ENCODE measurements around the gene CCSER2. TPM values are rescaled to one million over a fixed set of nuclear protein-coding genes. Genes with fewer than 3 reads are reported as not detected.

CCSER2 gene
- total RNA-seq, 1 experiment from 2014 or later, result 23.1 TPM

- Histone ChIP-seq H3K36me3 (ENCODE audit: control insufficient read depth, insufficient read depth, low read length) (no peaks in the 10 kb centered on the region), H3K4me1 (no peaks in the 10 kb centered on the region), H3K27me3 (replicated peaks; ENCODE audit: control insufficient read depth, insufficient read depth, low read length) (no peaks in the 10 kb centered on the region), H3K9me3 (no peaks in the 10 kb centered on the region), H3K4me3 (ENCODE audit: low read depth, low read length) (no peak overlapping the region)
- Mint-ChIP-seq H3K4me1 (ENCODE audit: low read depth, unreplicated experiment) (peaks cover 7% of the 10 kb centered on the region), H3K27ac (ENCODE audit: unreplicated experiment) (no peak overlapping the region), H3K9me3 (ENCODE audit: unreplicated experiment) (no peaks in the 10 kb centered on the region), H3K4me3 (ENCODE audit: unreplicated experiment) (no peak overlapping the region), H3K27me3 (ENCODE audit: insufficient read depth, unreplicated experiment) (no peaks in the 10 kb centered on the region), H3K36me3 (ENCODE audit: insufficient read depth, unreplicated experiment) (no peaks in the 10 kb centered on the region)
- no peak for DNase-seq
- CTCF ChIA-PET, result no interaction called here
- TF ChIP-seq, protein P1, sequence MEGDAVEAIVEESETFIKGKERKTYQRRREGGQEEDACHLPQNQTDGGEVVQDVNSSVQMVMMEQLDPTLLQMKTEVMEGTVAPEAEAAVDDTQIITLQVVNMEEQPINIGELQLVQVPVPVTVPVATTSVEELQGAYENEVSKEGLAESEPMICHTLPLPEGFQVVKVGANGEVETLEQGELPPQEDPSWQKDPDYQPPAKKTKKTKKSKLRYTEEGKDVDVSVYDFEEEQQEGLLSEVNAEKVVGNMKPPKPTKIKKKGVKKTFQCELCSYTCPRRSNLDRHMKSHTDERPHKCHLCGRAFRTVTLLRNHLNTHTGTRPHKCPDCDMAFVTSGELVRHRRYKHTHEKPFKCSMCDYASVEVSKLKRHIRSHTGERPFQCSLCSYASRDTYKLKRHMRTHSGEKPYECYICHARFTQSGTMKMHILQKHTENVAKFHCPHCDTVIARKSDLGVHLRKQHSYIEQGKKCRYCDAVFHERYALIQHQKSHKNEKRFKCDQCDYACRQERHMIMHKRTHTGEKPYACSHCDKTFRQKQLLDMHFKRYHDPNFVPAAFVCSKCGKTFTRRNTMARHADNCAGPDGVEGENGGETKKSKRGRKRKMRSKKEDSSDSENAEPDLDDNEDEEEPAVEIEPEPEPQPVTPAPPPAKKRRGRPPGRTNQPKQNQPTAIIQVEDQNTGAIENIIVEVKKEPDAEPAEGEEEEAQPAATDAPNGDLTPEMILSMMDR (IDR thresholded peaks at IDR 0.05; ENCODE audit: insufficient read depth in 1 of 2, low read depth in 1 of 2, low read length in 1 of 2, severe bottlenecking in 1 of 2, unreplicated experiment in 1 of 2), result no peak
- intact Hi-C loops (cut with micrococcal nuclease; ENCODE audit: unreplicated experiment), result no loop called here
- POLR2A ChIA-PET, result interaction anchor here (0.5 kb wide), 1 partner anchor 67 kb away, joined by 4 read pairs; no protein-coding TSS in a partner anchor
- no TSS peak for BruUV-seq (replicated peaks)
Measured at GRCh38 chr10:84542522-84543490, 214.4 kb downstream of the CCSER2 start.

DNA sequence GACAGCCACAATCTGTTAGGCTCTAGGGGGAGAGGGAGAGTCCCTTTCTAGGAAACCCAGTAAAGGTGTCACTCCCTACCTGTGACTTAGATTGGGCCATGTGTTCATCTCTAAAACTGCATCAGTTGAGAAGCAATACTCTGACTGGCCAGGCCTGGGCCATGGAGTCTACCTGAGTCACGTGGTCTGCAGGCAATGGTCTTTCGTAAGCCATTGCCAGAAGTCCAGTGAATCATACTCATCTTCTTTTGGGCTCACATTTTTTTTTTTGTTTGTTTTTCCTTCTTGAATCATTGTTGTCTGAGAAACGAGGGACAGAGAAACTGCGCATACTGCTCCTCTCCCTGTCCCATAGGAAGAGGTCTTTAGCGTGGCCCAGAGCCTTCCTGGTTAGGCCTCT lies 215.6 kb downstream of the CCSER2 start:
- Mint-ChIP-seq H3K4me3 (ENCODE audit: unreplicated experiment) (no peak overlapping the region), H3K4me1 (ENCODE audit: low read depth, unreplicated experiment) (peaks cover 7% of the 10 kb centered on the region), H3K36me3 (ENCODE audit: insufficient read depth, unreplicated experiment) (no peaks in the 10 kb centered on the region), H3K9me3 (ENCODE audit: unreplicated experiment) (no peaks in the 10 kb centered on the region), H3K27me3 (ENCODE audit: insufficient read depth, unreplicated experiment) (no peaks in the 10 kb centered on the region), H3K27ac (ENCODE audit: unreplicated experiment) (no peak overlapping the region)
- BruUV-seq (replicated peaks), result no TSS peak
- Histone ChIP-seq H3K27me3 (replicated peaks; ENCODE audit: control insufficient read depth, insufficient read depth, low read length) (no peaks in the 10 kb centered on the region), H3K9me3 (no peaks in the 10 kb centered on the region), H3K4me1 (no peaks in the 10 kb centered on the region), H3K4me3 (ENCODE audit: low read depth, low read length) (no peak overlapping the region), H3K36me3 (ENCODE audit: control insufficient read depth, insufficient read depth, low read length) (no peaks in the 10 kb centered on the region)
- ChIA-PET POLR2A (interaction anchor here (0.6 kb wide), 1 partner anchor 143 kb away, joined by 3 read pairs; no protein-coding TSS in a partner anchor), CTCF (no interaction called here)
- no peak for DNase-seq
- TF ChIP-seq, protein P1 (IDR thresholded peaks at IDR 0.05; ENCODE audit: insufficient read depth in 1 of 2, low read depth in 1 of 2, low read length in 1 of 2, severe bottlenecking in 1 of 2, unreplicated experiment in 1 of 2), result no peak
- intact Hi-C loops (cut with micrococcal nuclease; ENCODE audit: unreplicated experiment), result no loop called here

GRCh38 chr10:84545651-84546050 lies 217.3 kb downstream of the CCSER2 start:
- intact Hi-C loops (cut with micrococcal nuclease; ENCODE audit: unreplicated experiment), result no loop called here
- BruUV-seq (replicated peaks), result no TSS peak

More at GRCh38 chr10:84545651-84546050, 217.3 kb downstream of the CCSER2 start:
- H3K36me3 Mint-ChIP-seq (ENCODE audit: insufficient read depth, unreplicated experiment), result no peaks in the 10 kb centered on the region
- CTCF ChIA-PET, result no interaction called here
- TF ChIP-seq, protein P1 (IDR thresholded peaks at IDR 0.05; ENCODE audit: insufficient read depth in 1 of 2, low read depth in 1 of 2, low read length in 1 of 2, severe bottlenecking in 1 of 2, unreplicated experiment in 1 of 2), result no peak
- H3K27ac Mint-ChIP-seq (ENCODE audit: unreplicated experiment), result no peak overlapping the region
- H3K4me1 Mint-ChIP-seq (ENCODE audit: low read depth, unreplicated experiment), result peaks cover 7% of the 10 kb centered on the region
- no peaks in the 10 kb centered on the region for H3K9me3 ChIP-seq
- no peaks in the 10 kb centered on the region for H3K4me1 ChIP-seq
- POLR2A ChIA-PET, result no interaction called here
- no peaks in the 10 kb centered on the region for H3K9me3 Mint-ChIP-seq (ENCODE audit: unreplicated experiment)
- H3K27me3 Mint-ChIP-seq (ENCODE audit: insufficient read depth, unreplicated experiment), result peaks cover 4% of the 10 kb centered on the region
- no peak overlapping the region for H3K4me3 ChIP-seq (ENCODE audit: low read depth, low read length)
- DNase-seq, result no peak
- no peaks in the 10 kb centered on the region; the same call in 1 of the 2 replicates for H3K27me3 ChIP-seq (replicated peaks; ENCODE audit: control insufficient read depth, insufficient read depth, low read length)
- no peaks in the 10 kb centered on the region for H3K36me3 ChIP-seq (ENCODE audit: control insufficient read depth, insufficient read depth, low read length)
- H3K4me3 Mint-ChIP-seq (ENCODE audit: unreplicated experiment), result no peak overlapping the region
